Measurements from ENCODE around the gene DSC1.
"Not testable (repeated sequence)": the region's sequence is repeated elsewhere in the genome, so short reads cannot be mapped to it uniquely, and the experiment has no call there.

The DSC1 gene

GRCh38 chr18:31171144-31171839 lies 8.6 kb upstream of the DSC1 start:
- DNase-seq, result peak; percentile 28

GRCh38 chr18:31170335-31170734 lies 7.7 kb upstream of the DSC1 start:
- no peak for DNase-seq

- DNase-seq, result no peak
Measured at GRCh38 chr18:31162419-31162793, 250 bp downstream of the DSC1 start.

GRCh38 chr18:31161757-31162418 lies 768 bp downstream of the DSC1 start:
- no peak for DNase-seq

GRCh38 chr18:31156821-31157763 lies 5.6 kb downstream of the DSC1 start:
- DNase-seq, result peak; percentile 33

DNA sequence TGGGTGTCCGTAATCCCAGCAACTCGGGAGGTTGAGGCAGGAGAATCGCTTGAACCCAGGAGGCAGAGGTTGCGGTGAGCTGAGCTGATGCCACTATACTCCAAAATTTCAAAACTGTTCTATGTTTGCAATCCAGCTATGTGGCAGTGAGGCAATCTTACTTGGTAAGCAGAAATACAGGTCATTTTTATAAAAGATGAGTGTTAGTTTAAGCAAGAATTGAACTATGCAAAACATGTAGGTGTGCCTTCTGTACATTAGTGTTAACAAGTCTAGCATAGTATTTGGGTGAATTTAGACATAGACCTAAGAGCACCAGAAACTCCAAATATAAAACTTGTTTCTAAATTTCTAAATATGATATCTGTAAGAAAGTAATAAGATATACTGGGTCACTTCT lies 7.2 kb downstream of the DSC1 start:
- no peak for DNase-seq

- DNase-seq, result no peak
Measured at GRCh38 chr18:31154181-31154580, 8.5 kb downstream of the DSC1 start.

- DNase-seq, result peak; percentile 12
Measured at GRCh38 chr18:31149351-31149750, 13.3 kb downstream of the DSC1 start.

GRCh38 chr18:31148600-31148999 lies 14.1 kb downstream of the DSC1 start:
- DNase-seq, result no peak

GRCh38 chr18:31146809-31147208 lies 15.8 kb downstream of the DSC1 start:
- DNase-seq, result no peak

- no peak for DNase-seq
Measured at GRCh38 chr18:31143025-31143424, 19.6 kb downstream of the DSC1 start.

GRCh38 chr18:31138709-31139108 lies 23.9 kb downstream of the DSC1 start:
- no peak for DNase-seq

- DNase-seq, result no peak
Measured at GRCh38 chr18:31134988-31135529, 27.6 kb downstream of the DSC1 start.

GRCh38 chr18:31129398-31130115 lies 33.1 kb downstream of the DSC1 start:
- no peak for DNase-seq

DNA sequence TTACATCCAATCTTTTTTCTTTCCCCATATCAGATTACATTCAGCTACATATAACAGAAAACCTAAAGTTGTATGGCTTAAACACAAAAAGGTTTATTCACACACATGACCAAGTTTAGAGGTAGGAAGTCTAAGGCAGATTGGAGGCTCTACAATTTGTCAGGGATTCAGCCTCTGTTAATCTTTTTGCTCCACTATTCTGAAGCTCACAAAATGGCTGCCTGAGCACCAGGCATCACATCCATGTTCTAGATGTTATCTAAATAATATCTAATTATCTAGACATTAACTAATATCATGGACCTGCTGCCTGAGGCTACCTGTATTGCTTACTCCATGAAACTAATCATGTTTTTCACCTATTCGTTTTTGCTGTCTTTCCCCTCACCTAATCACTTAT lies 36.8 kb downstream of the DSC1 start:
- no peak for DNase-seq

DNA sequence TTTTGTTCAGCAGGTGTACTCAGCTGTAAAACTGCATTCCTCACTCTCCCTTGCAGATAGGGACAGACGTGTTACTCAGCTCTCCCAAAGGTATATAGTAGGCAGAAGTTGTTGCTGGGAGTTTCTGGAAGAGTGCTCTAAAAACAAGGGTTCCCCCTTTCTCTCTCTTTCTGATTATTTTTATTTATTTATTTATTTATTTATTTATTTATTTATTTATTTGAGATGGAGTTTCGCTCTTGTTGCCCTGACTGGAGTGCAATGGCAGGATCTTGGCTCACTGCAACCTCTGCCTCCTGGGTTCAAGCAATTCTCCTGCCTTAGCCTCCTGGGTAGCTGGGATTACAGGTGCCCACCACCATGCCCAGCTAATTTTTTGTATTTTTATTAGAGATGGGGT lies 39.5 kb downstream of the DSC1 start:
- DNase-seq, result not testable (repeated sequence)

DNA sequence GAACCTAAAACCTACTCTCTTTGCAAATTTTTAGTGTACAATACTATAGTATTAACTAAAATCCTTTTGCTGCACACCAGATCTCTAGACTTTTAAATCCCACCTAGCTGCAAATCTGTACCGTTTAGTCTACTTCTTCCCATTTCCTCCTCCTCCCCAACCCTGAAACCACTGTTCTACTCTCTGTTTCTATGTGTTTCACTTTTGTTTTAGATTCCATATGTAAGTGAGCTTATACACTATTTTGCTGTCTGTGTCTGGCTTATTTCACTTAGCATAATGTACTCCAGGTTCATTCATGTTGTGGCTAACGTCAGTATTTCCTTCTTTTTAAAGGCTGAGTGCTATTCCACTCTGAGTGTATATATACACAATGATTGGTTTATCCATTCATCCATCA lies 42.1 kb downstream of the DSC1 start:
- no peak for DNase-seq

- no peak for DNase-seq
Measured at GRCh38 chr18:31116853-31117595, 45.6 kb downstream of the DSC1 start.

- DNase-seq, result no peak
Measured at GRCh38 chr18:31112804-31113203, 49.9 kb downstream of the DSC1 start.

GRCh38 chr18:31105733-31106132 lies 56.9 kb downstream of the DSC1 start:
- DNase-seq, result no peak

DNA sequence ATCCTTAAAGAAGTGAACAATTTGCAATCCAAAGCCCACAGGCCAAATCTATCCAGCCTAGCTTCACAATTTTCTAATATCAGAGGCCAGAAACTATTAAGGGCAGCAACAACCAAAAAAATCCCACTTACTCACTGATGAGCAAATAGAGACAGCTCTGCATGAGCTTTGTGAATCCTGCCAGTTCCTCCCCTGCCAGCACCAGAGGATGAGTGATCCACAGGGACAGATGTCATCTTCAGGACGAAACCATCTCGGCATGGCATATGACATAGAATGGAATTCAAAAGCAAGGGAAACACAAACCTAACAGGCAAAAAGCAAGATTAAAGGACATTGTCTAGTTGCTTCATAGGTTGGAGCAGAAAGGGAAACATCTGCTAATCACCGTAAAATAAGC lies 58.2 kb downstream of the DSC1 start:
- peak; percentile 37 for DNase-seq

- DNase-seq, result peak; percentile 19
Measured at GRCh38 chr18:31103423-31103822, 59.2 kb downstream of the DSC1 start.
